Renal pelvis (tissue), 4 donors: ENCODE measurements around the gene NXT1. TPM values are rescaled to one million over a fixed set of nuclear protein-coding genes. Genes with fewer than 3 reads are reported as not detected.
"Not testable (repeated sequence)": the region's sequence is repeated elsewhere in the genome, so short reads cannot be mapped to it uniquely, and the experiment has no call there.

Experiments used
- DNase-seq: peaks from one replicate; pipeline ENCODE4 v3.0.0-alpha.2; 2013
- polyA plus RNA-seq, 3 donors: library from polyadenylated mRNA; unstranded; fragments of 120-200 nt; gene quantifications; one replicate each; pipeline ENCODE4 v1.2.1, GENCODE V29; 2013; ENCODE audit not compliant: insufficient read length in 3 of 3

Gene NXT1
- polyA plus RNA-seq, 3 donors = 17.3 to 22.4 (median 22.0) TPM

GRCh38 chr20:23318347-23318746 lies 32.2 kb upstream of the NXT1 start:
- DNase-seq = no peak

DNA sequence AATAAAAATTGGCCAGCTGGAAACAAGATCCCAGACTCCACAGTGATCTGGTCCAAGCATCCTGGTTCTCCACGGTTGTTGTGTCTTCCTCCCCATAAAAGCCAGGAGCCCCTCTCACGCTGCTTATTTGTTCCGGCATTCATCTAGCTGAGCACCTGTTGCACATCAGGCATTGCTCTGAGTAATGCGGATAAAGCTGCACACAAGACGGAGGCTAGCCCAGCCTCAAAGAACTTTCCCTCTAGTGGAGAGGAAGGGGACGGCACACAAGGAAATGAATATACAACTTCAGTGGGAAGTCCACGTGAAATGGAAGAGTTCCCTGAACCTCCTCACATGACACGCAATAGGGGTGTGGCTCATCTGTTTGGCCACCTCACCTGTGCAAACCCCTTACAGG lies 30.3 kb upstream of the NXT1 start:
- no peak for DNase-seq

GRCh38 chr20:23325107-23325506 lies 25.5 kb upstream of the NXT1 start:
- no peak for DNase-seq

DNA sequence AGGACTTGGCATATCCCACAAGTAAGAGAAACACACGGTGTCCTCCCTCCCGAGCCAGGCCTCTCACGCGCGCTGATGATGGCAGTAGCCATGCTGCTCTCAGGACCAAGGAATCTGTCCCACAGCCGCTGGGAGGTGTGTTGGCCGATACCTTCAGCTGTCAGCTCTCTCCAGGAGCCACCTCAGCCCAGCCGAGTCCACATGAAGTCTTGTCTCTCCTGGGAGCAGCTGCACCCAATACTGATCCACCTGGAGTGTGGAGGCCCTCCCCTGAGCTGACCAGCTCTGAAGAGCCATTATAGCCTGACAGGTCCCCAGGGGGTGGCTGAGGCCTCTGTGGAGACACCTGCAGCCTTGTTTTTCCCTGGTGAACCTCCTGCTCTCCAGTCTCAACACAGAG lies 23.8 kb upstream of the NXT1 start:
- no peak for DNase-seq

GRCh38 chr20:23327617-23328333 lies 22.8 kb upstream of the NXT1 start:
- DNase-seq = no peak

DNA sequence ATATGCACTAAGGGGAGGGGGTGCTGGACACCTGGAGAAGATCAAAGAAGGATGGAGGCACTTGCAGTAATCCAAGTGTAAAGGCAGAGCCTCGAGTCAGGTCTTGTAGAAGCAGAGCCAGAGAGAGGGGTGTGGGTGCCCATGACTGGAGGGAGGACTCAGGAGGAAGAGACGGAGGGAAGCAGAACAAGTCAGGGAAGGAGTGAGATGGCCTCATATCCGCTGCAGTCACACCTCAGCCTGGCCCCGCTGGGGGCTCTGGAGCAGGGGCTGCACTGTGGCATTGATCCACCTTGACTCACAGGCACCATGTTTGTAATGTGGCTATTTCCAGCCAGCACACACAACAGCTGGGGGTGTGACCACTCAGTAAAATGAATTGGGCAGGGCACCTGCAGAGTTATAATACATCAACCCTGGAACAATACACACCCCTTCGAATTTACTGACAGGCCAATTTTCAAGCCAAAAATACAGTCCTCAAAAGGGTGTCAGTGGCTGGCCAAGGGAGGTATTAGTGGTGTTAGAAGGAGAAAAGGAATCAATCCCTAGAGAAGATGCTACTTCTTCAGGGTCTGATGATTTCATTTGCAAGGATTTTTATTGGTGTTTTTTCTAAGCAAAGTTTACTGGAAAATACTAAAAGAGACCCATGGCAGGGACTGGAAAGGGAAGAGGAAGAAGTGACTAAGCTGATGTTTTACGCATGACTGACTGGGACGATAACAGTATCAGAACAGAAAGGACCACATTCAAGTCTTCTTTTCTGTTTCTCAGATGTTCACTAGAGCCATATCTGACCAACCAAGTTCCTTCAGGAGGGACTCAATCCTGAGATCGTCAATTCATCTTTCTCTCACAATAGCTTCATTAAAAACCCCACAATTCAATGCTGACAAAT lies 18.9 kb upstream of the NXT1 start:
- DNase-seq = no peak

DNA sequence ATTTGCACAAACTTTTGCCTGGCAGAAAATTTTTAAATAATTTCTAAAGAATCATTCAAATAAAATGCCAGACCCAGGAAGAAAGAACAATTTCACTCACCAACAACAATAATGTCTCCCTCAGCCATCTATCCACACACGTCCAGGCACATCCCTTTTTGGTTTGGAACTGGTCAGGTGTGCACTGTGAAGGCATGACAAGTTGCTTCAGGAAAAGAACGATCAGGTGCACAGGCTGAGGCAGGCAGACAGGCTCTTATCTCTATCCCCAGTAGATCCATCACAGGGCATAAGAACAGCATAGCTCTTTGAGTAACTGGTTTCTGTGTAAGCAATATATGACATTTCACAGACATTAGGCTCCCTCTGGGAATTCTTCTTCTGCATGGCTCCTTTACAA lies 18.1 kb upstream of the NXT1 start:
- no peak for DNase-seq

DNA sequence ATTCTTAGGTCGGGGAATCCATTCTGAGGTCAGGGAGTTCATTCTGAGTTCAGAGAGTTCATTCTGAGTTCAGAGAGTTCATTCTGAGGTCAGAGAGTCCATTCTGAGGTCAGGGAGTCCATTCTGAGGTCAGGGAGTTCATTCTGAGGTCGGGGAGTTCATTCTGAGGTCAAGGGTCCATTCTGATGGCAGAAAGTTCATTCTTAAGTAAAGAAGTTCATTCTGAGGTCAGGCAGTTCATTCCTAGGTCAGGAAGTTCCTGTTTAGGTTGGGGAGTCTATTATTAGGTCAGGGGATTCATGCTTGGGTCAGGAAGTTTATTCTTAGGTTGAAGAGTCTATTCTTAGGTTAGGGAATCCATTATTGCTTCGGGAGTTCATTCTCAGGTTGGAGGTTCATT lies 16.5 kb upstream of the NXT1 start:
- DNase-seq = no peak

GRCh38 chr20:23335521-23335920 lies 15.1 kb upstream of the NXT1 start:
- no peak for DNase-seq

DNA sequence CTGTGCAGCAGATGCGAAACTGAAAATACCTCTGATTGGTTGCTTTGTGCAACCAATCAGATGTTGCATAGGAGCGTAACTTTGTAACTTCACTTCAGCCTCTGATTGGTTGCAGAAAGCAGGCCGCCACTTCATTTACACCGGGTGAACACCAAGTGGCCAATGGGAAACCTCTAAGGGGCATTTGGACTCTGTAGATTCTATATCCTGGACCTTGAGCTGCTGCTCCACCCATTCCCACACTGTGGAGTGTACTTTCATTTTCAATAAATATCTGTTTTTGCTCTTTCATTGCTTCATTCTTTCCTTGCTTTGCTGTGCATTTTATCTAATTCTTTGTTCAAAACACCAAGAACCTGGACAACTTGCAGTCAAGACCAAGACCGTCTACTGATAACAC lies 14.1 kb upstream of the NXT1 start:
- no peak for DNase-seq

DNA sequence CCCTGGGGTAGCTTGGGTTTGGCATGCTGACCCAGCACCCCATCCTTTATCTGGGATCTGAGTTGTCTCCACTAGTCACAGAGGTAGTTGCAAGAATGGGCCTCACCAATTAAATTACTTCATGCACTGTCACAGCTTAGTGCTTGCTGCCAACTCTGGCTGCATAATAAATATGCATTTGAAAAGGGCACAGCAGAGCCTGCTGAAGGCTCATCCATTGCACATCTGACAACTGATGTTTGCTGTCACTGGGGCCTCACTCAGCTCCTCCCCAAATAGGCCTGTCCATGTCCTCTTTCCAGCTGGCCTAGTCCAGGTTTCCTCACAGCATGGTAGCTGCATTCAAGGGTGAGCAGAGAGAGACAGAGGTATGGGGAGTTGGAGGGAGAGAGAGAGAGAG lies 13.3 kb upstream of the NXT1 start:
- DNase-seq = no peak

DNA sequence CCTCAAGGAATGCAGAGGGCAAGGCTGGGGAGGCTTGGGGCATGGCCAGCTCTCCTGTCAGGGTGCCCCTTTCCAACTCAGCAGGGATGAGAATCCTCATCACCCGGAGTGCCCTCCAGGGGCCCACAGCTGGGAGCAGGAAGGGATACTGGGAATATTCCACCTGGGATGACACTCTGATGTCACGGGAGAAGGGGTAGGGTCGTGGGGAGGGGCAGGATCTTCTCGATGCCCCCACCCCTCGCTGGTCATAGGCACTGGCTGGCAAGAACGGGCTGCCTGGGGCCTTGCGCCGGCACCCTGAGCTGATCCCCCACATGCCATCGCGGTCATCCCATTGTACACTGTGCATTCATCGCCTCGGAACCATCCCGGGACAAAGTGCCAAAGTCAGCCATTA lies 10.6 kb upstream of the NXT1 start:
- no peak for DNase-seq

DNA sequence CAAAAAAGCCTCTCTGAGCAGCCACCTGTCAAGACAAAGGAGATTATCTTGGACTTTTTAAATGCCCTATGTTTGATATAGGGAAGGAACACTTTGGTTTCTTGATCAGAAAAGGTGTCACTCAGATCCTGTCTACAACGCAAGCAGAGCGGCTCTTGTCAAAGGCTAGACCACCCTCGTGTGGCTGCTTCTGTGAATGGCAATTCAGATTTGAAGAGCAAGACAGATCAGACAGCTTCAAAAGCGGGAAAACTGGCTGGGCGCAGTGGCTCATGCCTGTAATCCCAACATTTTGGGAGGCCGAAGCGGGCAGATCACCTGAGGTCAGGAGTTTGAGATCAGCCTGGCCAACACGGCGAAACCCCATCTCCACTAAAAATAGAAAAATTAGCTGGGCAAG lies 10.1 kb upstream of the NXT1 start:
- DNase-seq = peak; percentile 54

DNA sequence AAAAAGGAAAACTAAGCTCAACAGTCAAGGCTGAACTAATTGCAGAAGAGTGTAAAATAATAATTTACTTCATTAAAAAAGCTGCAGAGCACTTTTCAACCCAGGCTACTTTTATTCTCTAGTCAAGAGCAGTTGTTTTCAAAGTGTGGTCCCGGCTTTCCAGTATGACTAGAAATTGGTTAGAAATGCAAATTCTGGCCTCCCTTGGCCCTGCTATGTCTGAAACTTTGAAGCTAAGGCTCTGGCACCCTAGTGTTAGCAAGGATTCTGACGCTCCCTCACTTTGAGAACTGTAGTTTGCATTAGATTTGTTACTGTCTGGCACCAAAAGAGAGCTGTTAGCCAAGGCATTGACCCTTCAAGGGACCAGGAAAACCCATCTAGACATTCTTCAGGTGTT lies 9.5 kb upstream of the NXT1 start:
- DNase-seq = no peak

DNA sequence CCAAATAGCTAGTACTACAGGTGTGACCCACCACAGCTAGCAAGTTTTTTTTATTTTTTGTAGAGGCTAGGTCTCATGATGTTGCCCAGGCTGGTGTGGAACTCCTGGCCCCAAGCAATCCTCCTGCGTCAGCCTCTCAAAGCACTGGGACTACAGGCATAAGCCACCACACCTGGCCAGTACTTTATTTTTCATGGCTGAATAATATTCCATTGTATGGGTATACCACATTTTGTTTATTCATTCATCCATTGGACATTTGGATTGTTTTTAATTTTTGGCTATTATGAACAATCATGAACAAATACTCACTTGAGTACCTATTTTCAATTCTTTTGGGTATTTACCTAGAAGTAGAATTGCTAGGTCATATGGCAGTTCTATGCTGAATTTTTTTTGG lies 7.0 kb upstream of the NXT1 start:
- DNase-seq = no peak

- no peak for DNase-seq
Measured at GRCh38 chr20:23344336-23344735, 6.3 kb upstream of the NXT1 start.

DNA sequence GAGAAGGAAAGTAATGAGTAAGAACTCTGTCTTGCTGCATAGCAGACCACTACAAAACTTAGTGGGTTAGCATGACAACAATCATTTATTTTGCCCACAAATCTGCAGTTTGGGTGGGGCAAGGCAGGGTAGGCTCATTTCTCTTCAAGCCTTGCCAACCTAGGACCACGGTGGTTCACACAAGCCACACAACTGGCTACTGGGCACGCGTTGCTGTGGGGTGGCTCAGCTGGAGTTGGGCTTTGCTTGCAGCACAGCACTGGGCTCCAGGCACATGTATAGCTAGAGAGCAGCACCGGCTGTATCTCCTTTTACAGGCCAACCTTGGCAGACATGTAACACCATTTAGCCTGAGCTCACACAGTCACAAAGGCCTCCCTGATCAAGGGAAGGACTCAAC lies 4.6 kb upstream of the NXT1 start:
- DNase-seq = no peak

DNA sequence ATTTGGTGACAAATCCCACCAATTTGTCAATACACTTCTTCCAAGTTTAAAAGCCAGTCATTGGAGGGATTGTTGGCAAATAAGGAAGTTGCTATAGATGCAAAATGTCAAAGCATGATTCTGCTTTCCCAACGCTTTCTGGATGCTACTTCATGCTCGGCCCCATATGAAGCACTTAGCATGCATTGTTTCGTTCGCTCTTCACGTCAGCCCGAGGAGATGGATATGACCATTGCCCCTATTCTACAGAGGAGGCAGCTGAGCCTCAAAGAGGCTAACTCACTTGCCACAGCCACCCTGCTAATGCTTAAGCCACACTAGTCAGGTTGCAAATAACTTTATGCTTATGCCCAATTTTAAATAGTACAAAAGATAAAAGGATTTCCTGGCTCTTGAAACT lies 2.8 kb upstream of the NXT1 start:
- DNase-seq = no peak

- not testable (repeated sequence) for DNase-seq
Measured at GRCh38 chr20:23348510-23348909, 2.1 kb upstream of the NXT1 start.

GRCh38 chr20:23349338-23350195 lies 1.0 kb upstream of the NXT1 start:
- peak; percentile 87 for DNase-seq

DNA sequence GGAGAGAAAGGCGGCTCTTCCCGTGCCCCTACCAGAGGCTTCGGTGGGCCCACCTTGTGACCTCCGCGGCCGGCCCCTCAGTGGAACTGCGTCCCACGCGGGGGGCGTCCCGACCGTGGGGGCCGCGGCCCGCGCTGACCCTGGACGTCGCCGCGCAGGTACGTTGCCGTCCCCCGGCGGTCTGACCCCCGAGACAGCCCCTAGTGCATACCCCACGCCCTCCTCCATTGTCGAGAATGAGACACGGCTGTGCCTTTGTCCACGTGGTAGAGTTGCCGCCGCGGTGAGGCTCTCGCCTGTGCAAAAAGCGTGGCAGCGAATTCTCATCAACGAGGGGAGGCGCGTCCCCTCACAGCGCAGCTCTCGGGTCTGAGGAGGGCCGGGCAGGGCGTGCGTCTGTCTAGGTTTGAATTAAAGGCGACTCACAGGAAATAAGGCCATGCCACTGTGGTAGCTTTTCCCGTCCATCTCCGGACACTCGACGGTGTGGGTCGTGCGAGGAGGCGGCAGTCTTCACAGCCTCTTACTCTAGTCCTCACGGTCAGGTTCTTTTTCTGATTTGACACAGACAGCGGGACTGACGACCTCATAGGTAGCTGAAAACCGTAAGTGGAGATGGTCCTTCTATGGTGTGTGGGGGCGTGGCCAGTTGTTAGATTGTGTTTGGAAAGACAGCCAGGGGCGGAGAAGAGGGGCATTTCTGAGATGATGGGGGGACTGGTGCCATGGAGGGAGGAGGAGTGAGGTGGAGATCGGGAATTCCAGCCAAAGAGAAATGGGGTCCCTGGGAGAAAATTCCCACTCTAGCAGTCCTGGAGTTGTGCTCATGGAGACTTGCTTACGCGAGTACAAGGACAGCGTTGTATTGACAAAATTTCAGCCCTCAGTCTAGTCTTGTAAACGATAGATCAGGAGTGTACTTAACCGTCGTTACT lies 580 bp downstream of the NXT1 start:
- DNase-seq = peak; percentile 60
